Dedifferentiated amniotic fluid mesenchymal stem cell (primary cell): ENCODE measurements around the gene SOST.

Experiments used
- DNase-seq: peaks from one replicate; pipeline ENCODE4 v3.0.0-alpha.2; 2016; ENCODE audit errors: extremely low spot score

The SOST gene

DNA sequence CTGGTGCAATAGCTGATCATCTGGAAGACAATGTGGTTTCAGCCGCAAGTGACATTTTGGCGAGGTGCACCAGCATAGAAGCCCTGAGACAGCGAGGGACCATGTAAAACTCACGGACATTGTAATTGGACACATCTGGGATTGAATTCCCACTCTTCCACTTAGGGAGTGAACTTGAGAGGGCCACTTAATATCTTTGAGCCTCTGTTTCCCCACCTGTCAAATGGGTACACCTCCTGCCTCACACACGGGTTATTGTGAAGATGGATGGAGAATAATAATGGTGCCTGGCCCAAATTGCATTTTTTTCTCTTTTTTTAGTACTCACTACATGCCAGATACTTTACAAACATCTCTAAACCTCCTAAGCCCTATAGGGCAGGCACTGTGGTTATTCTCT lies 51.4 kb downstream of the SOST start:
- DNase-seq, result no peak

DNA sequence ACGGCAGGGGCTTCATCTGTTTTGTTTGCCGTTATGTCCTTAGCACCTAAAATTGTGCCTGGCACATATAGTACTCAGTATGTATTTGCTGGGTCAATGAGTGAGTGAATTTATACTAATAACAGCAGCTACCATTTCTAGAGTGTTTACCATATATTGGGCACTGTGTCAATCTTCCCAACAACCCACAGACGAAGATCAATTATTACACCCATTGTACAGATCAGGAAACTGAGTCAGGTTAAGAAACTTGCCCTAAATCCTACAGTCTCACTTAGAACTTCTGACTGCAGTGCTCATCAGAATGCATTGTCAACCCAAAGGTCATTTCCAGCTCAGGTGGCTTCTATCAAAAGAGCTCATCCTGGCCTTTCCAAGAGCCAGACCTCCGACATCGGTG lies 52.4 kb downstream of the SOST start:
- DNase-seq, result no peak
